HepG2 (cell line): ENCODE data around the gene PLD6. TPM values are rescaled to one million over a fixed set of nuclear protein-coding genes. Genes with fewer than 3 reads are reported as not detected.

ENCODE experiments used
- ATAC-seq: fragments of 200-7000 bp; cut with Tn5 transposase; 3 replicates; pipeline ENCODE4 v1.9.1; 2020; ENCODE audit warnings: mild to moderate bottlenecking, moderate library complexity
- BruUV-seq: library from RNA; stranded (reverse); fragments of 400-500 nt; replicated peaks from 2 replicates; lab custom pipeline; 2021; lab: Mats Ljungman, UMichigan
- CTCF ChIA-PET: fragments of 300-600 bp; formaldehyde crosslinking; extraction: SDS; loops from one replicate; lab custom pipeline; 2021; ENCODE audit warnings: low total read pairs, inconsistent platforms, low intra/inter-chr PET ratio; lab: Yijun Ruan, JAX
- POLR2A ChIA-PET: fragments of 350-600 bp; sonication (Branson Sonifier 250); formaldehyde crosslinking; loops from one replicate; lab custom pipeline; 2020; ENCODE audit warnings: antibody characterized with exemption, inconsistent platforms; lab: Yijun Ruan, JAX
- DNase-seq: peaks from one replicate; pipeline ENCODE4 v3.0.0-alpha.2; 2015; ENCODE audit warnings: low spot score
- FAIRE-seq: peaks from 3 replicates; lab custom pipeline; 2011; peaks lifted over from hg19 to GRCh38; lab: Jason Lieb, UNC
- H2AFZ ChIP-seq: one replicate; pipeline ENCODE4 v1.6.1; 2011; ENCODE audit warnings: low read length, inconsistent platforms
- H3K27ac ChIP-seq: fragments of 300-600 bp; 3 replicates; pipeline ENCODE4 v1.8.0; 2011; ENCODE audit warnings: mixed run types, mild to moderate bottlenecking, mixed read lengths, low read length, inconsistent platforms; ENCODE audit not compliant: insufficient read depth; ENCODE audit errors: extremely low read length
- H3K27me3 ChIP-seq, 2 experiments: fragments of 200-600 bp in 1 of 2; 2 replicates in 1 of 2; 3 replicates in 1 of 2; pipeline versions ENCODE4 v1.6.0 to v1.8.0; 2011; ENCODE audit warnings: low read length in 2 of 2, mild to moderate bottlenecking in 2 of 2, moderate library complexity in 2 of 2, inconsistent platforms in 1 of 2; ENCODE audit not compliant: insufficient read depth in 2 of 2, control insufficient read depth in 1 of 2
- H3K36me3 ChIP-seq, 2 experiments: fragments of 200-600 bp in 1 of 2; replicated peaks in 1 of 2; 2 replicates in 1 of 2; 3 replicates in 1 of 2; pipeline versions ENCODE4 v1.5.1 to v1.8.0; 2011; ENCODE audit warnings: low read length in 2 of 2, inconsistent platforms in 1 of 2; ENCODE audit not compliant: insufficient read depth in 2 of 2, control insufficient read depth in 1 of 2
- H3K4me1 ChIP-seq: 2 replicates; pipeline ENCODE4 v1.5.1; 2012; ENCODE audit warnings: low read length, inconsistent platforms; ENCODE audit not compliant: insufficient read depth
- H3K4me2 ChIP-seq: 2 replicates; pipeline ENCODE4 v1.6.0; 2011; ENCODE audit warnings: low read depth, low read length, inconsistent platforms
- H3K4me3 ChIP-seq, 3 experiments: fragments of 200-600 bp in 1 of 3; sonication (generic), shearing (Covaris generic) in 1 of 3; replicated peaks in 1 of 3; 2 replicates each; pipeline ENCODE4 v1.5.1; 2011 to 2016; ENCODE audit warnings: low read length in 3 of 3, inconsistent platforms in 2 of 3, low read depth in 2 of 3, mild to moderate bottlenecking in 2 of 3, control low read depth in 1 of 3, mixed read lengths in 1 of 3; ENCODE audit not compliant: insufficient read depth in 1 of 3
- H3K79me2 ChIP-seq: one replicate; pipeline ENCODE4 v1.6.1; 2011; ENCODE audit warnings: low read length, inconsistent platforms; ENCODE audit not compliant: insufficient read depth
- H3K9ac ChIP-seq: 2 replicates; pipeline ENCODE4 v1.6.0; 2011; ENCODE audit warnings: mild to moderate bottlenecking, low read depth, low read length, inconsistent platforms; ENCODE audit not compliant: insufficient read depth
- H3K9me3 ChIP-seq: 2 replicates; pipeline ENCODE4 v1.5.1; 2012; ENCODE audit warnings: mild to moderate bottlenecking, low read length
- H4K20me1 ChIP-seq: 2 replicates; pipeline ENCODE4 v1.6.0; 2011; ENCODE audit warnings: inconsistent platforms, mild to moderate bottlenecking, low read length, moderate library complexity; ENCODE audit not compliant: insufficient read depth
- CEBPZ ChIP-seq: IDR thresholded peaks from 2 replicates; pipeline ENCODE4 v1.6.1; 2012; ENCODE audit warnings: low read length, improper control_type of control experiment
- DRAP1 ChIP-seq: IDR thresholded peaks from 2 replicates; pipeline ENCODE4 v1.6.1; 2016; ENCODE audit warnings: missing genetic modification reagents, missing compliant biosample characterization
- HNRNPH1 ChIP-seq: fragments of 200-400 bp; formaldehyde crosslinking; optimal IDR thresholded peaks from 2 replicates; pipeline ENCODE3; 2017; ENCODE audit warnings: mild to moderate bottlenecking, low read depth, low read length
- IRF2 ChIP-seq: IDR thresholded peaks from 2 replicates; pipeline ENCODE4 v1.6.1; 2018; ENCODE audit warnings: missing genetic modification reagents, missing compliant biosample characterization
- MEF2D ChIP-seq: sonication (generic); formaldehyde crosslinking; IDR thresholded peaks from 2 replicates; pipeline ENCODE4 v1.5.1; 2020; ENCODE audit warnings: mild to moderate bottlenecking, missing genetic modification reagents
- RXRB ChIP-seq: IDR thresholded peaks from 2 replicates; pipeline ENCODE4 v1.6.1; 2016; ENCODE audit warnings: borderline replicate concordance, missing genetic modification reagents, missing compliant biosample characterization
- SIN3A ChIP-seq: IDR thresholded peaks from 2 replicates; pipeline ENCODE4 v1.6.1; 2011; ENCODE audit warnings: low read depth, mild to moderate bottlenecking, control low read depth, low read length, borderline replicate concordance
- SNAI1 ChIP-seq: sonication (generic); formaldehyde crosslinking; IDR thresholded peaks from 2 replicates; pipeline ENCODE4 v1.5.0; 2020; ENCODE audit warnings: mild to moderate bottlenecking, missing genetic modification reagents, borderline replicate concordance
- SUZ12 ChIP-seq: fragments of 150-350 bp; IDR thresholded peaks from 2 replicates; pipeline ENCODE4 v1.6.1; 2014; ENCODE audit warnings: low read depth, low read length
- TEAD2 ChIP-seq: sonication (generic); formaldehyde crosslinking; IDR thresholded peaks from 2 replicates; pipeline ENCODE4 v1.9.0; 2021; ENCODE audit warnings: missing genetic modification reagents
- UBTF ChIP-seq: sonication (generic); formaldehyde crosslinking; IDR thresholded peaks from 2 replicates; pipeline ENCODE4 v1.4.0; 2020; ENCODE audit warnings: mild to moderate bottlenecking, missing genetic modification reagents
- ZNF253 ChIP-seq: sonication (generic); formaldehyde crosslinking; IDR thresholded peaks from 2 replicates; pipeline ENCODE4 v1.8.0; 2022; ENCODE audit warnings: mild to moderate bottlenecking, missing genetic modification reagents, borderline replicate concordance
- ZNF333 ChIP-seq: sonication (generic); formaldehyde crosslinking; IDR thresholded peaks from 2 replicates; pipeline ENCODE4 v1.4.0; 2020; ENCODE audit warnings: mild to moderate bottlenecking, missing genetic modification reagents, borderline replicate concordance
- ZNF543 ChIP-seq: sonication (generic); formaldehyde crosslinking; IDR thresholded peaks from 2 replicates; pipeline ENCODE4 v1.4.0; 2020; ENCODE audit warnings: mild to moderate bottlenecking, missing genetic modification reagents
- ZNF615 ChIP-seq: sonication (generic); formaldehyde crosslinking; IDR thresholded peaks from 2 replicates; pipeline ENCODE4 v1.5.0; 2020; ENCODE audit warnings: mild to moderate bottlenecking, missing genetic modification reagents, borderline replicate concordance
- ZNF724P ChIP-seq: sonication (generic); formaldehyde crosslinking; IDR thresholded peaks from 2 replicates; pipeline ENCODE4 v1.8.0; 2022; ENCODE audit warnings: missing genetic modification reagents, borderline replicate concordance
- ZUFSP ChIP-seq: sonication (generic); formaldehyde crosslinking; IDR thresholded peaks from 2 replicates; pipeline ENCODE4 v1.9.0; 2021; ENCODE audit warnings: missing genetic modification reagents, mild to moderate bottlenecking, borderline replicate concordance
- WGBS: methylation state at CpG from one replicate; pipeline ENCODE4 v1.1.6; 2017; ENCODE audit warnings: low lambda C conversion rate; 5-methylcytosine and 5-hydroxymethylcytosine counted together
- in situ Hi-C: cut with HindIII; loops from 2 replicates; pipeline ENCODE4 v1.10.0; 2017; ENCODE audit warnings: low pct_unique_long_range_greater_than_20kb; ENCODE audit not compliant: extremely low pct_ligation_motif_present
- intact Hi-C: fragments of 100-400 bp; cut with micrococcal nuclease; formaldehyde crosslinking; loops from one replicate; pipeline ENCODE4 v1.10.0; 2022; ENCODE audit not compliant: unreplicated experiment
- polyA plus RNA-seq, 8 experiments: library from polyadenylated mRNA; depleted of rRNA in 3 of 8; stranded (reverse) in 7 of 8; unstranded in 1 of 8; fragments of >200 nt; fragmentation: Illumina TruSeq in 4 of 8; extraction: Trizol in 4 of 8; gene quantifications; 2 replicates each; pipeline versions ENCODE4 v1.2.1 to v1.2.3, GENCODE V29; 2011 to 2016; ENCODE audit warnings: low read depth in 4 of 8, missing spikeins in 1 of 8, mixed read lengths in 1 of 8; ENCODE audit not compliant: insufficient read depth in 1 of 8
- total RNA-seq, 5 experiments: library from RNA; depleted of rRNA; stranded (reverse); fragments of >200 nt; fragmentation: Illumina TruSeq; extraction: Trizol; gene quantifications; 2 replicates each; pipeline ENCODE4 v1.2.3, GENCODE V29; 2016; ENCODE audit warnings: low read depth in 1 of 5

PLD6 gene
- total and polyA plus RNA-seq, 2 of the 13 experiments (the other 11 are each of a cell fraction or from before 2014, with no cell fraction given): 5.2 to 11.4 TPM

GRCh38 chr17:17201271-17201670, 4.9 kb downstream of the PLD6 start:
- intact Hi-C loops (loop anchor here (10.0 kb wide), 1 partner anchor 114 kb away; no protein-coding TSS in a partner anchor), in situ Hi-C loops (no loop called here)
- ChIA-PET POLR2A (no interaction called here), CTCF (no interaction called here)
- H3K9ac ChIP-seq: no peak overlapping the region
- no TSS peak for BruUV-seq
- peaks cover 13 to 22% of the 10 kb centered on the region in 2 experiments; a peak in 4 of 5 replicates for H3K36me3 ChIP-seq
- no peaks in the 10 kb centered on the region for H4K20me1 ChIP-seq
- no peak overlapping the region for H2AFZ ChIP-seq
- ATAC-seq (no peak), DNase-seq (no peak), FAIRE-seq (no peak)
- peaks cover 23% of the 10 kb centered on the region for H3K79me2 ChIP-seq
- no peak overlapping the region for H3K4me3 ChIP-seq
- no peak for TF ChIP-seq UBTF (CRISPR knock-in tag)
- no peak for TF ChIP-seq RXRB (CRISPR knock-in tag)
- no peak for TF ChIP-seq ZNF333 (CRISPR knock-in tag)
- TF ChIP-seq SUZ12: no peak
- no peak for TF ChIP-seq ZNF724P (CRISPR knock-in tag)
- no peak for TF ChIP-seq ZNF615 (CRISPR knock-in tag)
- no peak for TF ChIP-seq IRF2 (CRISPR knock-in tag)
- no peak for TF ChIP-seq MEF2D (CRISPR knock-in tag)
- TF ChIP-seq SNAI1 (CRISPR knock-in tag): no peak
- no peak for TF ChIP-seq CEBPZ
- TF ChIP-seq TEAD2: no peak
- no peak for TF ChIP-seq DRAP1 (CRISPR knock-in tag)
- TF ChIP-seq ZNF543 (CRISPR knock-in tag): no peak
- no peak for TF ChIP-seq SIN3A
- no peak for TF ChIP-seq HNRNPH1
- TF ChIP-seq ZUFSP (CRISPR knock-in tag): no peak
- no peak for TF ChIP-seq ZNF253 (CRISPR knock-in tag)
- no peak overlapping the region for H3K4me2 ChIP-seq
- H3K4me1 ChIP-seq: peaks cover 29% of the 10 kb centered on the region
- H3K27me3 ChIP-seq: no peaks in the 10 kb centered on the region; a peak in 1 of 5 replicates
- 91% methylated on average over 10 of the region's 10 CpGs for WGBS
- no peak overlapping the region for H3K27ac ChIP-seq
- H3K9me3 ChIP-seq: no peaks in the 10 kb centered on the region
